SU-DHL-6 (cell line): Measurements from ENCODE around the gene RHBDD3.

Experiments used
- CTCF ChIP-seq: fragments of 200-600 bp; sonication (generic); IDR thresholded peaks from one replicate; pipeline ENCODE4 v1.5.1; 2017; ENCODE audit warnings: antibody characterized with exemption, mild to moderate bottlenecking, low read length, moderate library complexity; ENCODE audit not compliant: insufficient read depth, poor library complexity, severe bottlenecking
- EZH2phosphoT487 ChIP-seq: fragments of 200-600 bp; sonication (generic), shearing (Covaris generic); conservative IDR thresholded peaks from 2 replicates; pipeline ENCODE4 v1.6.1; 2018; ENCODE audit warnings: mild to moderate bottlenecking, antibody characterized with exemption, low read length, moderate library complexity, mixed read lengths

DNA sequence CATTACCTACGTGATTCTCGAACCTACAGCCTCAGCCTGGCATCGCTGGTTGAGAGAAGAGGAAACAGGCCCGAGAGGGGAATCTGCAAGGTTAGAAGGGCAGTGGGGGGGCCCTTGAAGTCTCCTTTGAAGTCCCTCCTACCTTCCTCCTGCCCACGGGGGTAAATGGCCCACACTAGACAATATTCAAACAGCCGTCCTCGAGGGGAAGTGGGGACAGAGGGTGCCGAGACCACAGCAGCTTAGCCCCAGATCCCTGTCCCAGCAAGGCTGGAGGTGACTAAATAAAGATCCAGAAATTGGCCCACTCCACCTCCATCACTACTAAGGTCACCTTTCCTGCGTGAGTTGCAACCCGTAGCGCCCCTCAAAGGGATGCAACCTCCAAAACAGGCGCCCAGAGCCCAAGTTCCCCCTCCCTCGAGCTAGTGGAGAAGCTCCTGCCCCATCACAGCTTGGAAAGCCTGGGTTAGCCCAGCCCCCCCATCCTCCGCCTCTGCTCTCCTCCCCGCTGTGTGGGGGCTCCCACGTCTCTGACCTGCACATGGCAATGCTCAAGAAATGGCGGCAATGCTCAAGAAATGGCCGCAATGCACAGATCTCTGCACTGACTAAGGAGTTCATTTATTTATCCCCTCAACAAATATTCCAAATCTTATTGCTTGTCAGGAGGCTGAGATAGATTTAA is 48.5 kb upstream of the RHBDD3 start:
- no peak for TF ChIP-seq CTCF
- no peak for TF ChIP-seq EZH2phosphoT487
